ENCODE data around the gene ATP9A.
"Not testable (repeated sequence)": the region's sequence is repeated elsewhere in the genome, so short reads cannot be mapped to it uniquely, and the experiment has no call there.

ATP9A gene

DNA sequence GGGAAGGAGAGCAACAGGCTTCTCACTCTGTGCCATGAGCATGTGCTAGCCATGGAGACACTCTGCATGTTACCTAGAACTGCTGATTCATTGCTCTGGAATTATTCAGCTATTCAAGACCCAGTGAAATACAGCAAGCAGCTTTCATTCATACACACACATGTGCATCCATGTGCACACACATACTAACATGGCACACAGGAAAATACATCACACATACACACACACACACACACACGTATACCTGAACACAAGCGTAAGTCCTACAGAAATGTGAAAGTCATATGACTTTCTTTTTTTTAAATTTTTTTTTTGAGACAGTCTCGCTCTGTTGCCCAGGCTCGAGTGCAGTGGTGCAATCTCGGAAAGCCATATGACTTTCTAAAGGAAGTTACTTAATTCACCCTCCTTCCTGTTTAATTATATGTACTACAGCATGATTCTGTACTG is 117.5 kb downstream of the ATP9A start:
- TF ChIP-seq CTCF (IDR thresholded peaks at IDR 0.05; ENCODE audit: low read depth, low read length), result no peak
- no peak overlapping the region for H3K4me3 ChIP-seq (ENCODE audit: low read depth, low read length)

GRCh38 chr20:51648571-51648947 is 119.6 kb downstream of the ATP9A start:
- H3K4me3 ChIP-seq (ENCODE audit: low read depth, low read length), result no peak overlapping the region
- TF ChIP-seq CTCF (IDR thresholded peaks at IDR 0.05; ENCODE audit: low read depth, low read length), result no peak

DNA sequence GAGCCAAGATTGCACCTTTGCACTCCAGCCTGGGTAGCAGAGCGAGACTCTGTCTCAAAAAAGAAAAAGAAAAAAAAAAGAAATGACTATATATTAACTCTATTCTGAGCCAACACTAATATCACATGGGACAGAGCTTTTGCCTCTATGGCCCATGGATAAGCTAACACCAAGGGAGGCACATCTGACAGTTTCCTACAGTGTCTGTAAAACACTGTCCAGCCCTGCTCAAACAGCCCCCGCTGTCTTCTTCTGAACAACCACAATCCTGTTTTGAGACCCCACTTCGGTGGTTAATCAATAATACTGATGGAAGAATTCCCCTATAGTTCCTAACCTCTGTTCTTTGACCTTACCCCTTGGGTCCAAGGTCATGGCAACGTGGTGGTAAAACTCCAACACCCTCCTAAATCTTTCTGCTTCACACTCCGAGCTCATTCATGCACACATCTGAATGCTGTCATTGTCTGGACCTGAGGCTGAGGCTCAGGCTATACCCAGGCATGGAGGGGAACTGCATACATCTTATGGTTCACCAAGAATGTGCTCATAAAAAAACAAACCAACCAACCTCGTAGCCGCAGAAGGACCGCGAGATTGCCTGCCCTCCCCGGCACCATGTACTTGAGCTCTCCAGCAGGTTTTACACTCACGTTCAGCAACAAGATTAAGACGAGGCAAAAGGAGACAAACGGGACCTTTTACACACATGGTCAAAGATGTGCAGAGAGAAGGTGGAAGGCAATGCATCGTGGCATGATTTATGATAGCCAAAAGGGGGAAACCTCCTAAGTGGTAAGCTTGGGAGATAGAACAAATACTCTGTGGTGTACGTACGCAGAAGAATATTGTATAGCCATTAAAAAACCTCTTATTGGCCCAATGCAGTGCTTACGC is 120.3 kb downstream of the ATP9A start:
- TF ChIP-seq CTCF (IDR thresholded peaks at IDR 0.05; ENCODE audit: low read depth, low read length), result no peak
- no peak overlapping the region for H3K4me3 ChIP-seq (ENCODE audit: low read depth, low read length)

- H3K4me3 ChIP-seq (ENCODE audit: low read depth, low read length), result not testable (repeated sequence)
Measured at GRCh38 chr20:51643810-51644209, 124.4 kb downstream of the ATP9A start.

DNA sequence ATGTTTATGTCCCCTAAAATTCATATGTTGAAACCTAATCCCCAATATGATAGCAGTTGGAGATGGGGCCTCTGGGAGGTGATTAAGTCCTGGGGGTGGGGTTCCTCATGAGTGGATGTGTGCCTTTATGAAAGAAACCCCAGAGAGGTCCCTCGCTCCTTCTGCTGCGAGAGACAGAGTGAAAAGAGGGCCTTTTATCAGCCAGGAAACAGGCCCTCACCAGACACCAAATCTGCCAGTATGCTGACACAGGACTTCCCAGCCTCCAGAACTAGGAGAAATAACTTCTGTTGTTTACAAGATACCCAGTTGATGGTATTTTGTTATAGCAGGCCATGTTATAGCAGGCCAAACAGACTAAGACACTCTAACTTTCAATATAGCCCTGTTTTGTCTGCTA is 124.8 kb downstream of the ATP9A start:
- no peak for TF ChIP-seq CTCF (IDR thresholded peaks at IDR 0.05; ENCODE audit: low read depth, low read length)
- H3K4me3 ChIP-seq (ENCODE audit: low read depth, low read length), result no peak overlapping the region

DNA sequence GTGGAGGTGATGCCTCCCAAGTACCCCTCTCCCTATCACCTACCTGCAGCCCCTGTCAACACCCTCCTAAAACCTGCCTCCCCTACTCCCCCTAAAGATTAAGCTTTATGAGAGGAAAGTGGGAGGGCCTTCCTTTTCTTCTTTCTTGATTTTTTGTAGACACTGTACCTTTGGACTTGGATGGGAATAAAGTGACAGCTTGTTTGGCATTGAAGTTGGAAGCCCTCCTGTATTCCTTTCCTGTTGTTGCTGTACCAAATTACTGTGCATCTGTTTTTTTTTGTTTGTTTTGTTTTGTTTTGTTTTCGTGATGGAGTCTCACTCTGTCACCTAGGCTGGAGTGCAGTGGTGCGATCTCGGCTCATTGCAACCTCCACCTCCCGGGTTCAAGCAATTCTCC is 126.3 kb downstream of the ATP9A start:
- no peak overlapping the region for H3K4me3 ChIP-seq (ENCODE audit: low read depth, low read length)
- no peak for TF ChIP-seq CTCF (IDR thresholded peaks at IDR 0.05; ENCODE audit: low read depth, low read length)

DNA sequence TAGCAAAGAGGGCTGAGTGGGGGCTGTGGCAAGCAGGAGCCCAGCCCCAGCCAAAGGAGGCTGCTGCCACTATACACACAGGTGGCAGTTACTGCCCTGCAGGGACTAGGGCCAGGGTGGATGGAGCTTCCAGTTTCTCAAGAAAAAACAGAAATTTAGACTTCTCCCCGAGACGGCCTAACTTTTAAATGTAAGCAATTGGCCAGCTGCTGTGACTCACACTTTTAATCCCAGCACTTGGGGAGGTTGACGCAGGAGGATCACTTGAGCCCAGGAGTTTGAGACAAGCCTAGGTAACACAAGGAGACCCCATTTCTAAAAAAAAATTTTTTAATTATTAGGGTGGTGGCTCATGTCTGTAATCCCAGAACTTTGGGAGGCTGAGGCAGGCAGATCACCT is 127.4 kb downstream of the ATP9A start:
- H3K4me3 ChIP-seq (ENCODE audit: low read depth, low read length), result no peak overlapping the region
- no peak for TF ChIP-seq CTCF (IDR thresholded peaks at IDR 0.05; ENCODE audit: low read depth, low read length)

Data from WI38 (cell line).